SK-N-SH treated with all-trans-retinoic acid at 6 μM for 48 hours (cell line): ENCODE results near the gene PTPRN2.

ENCODE experiments used
- ATAC-seq: fragments of 200-7000 bp; cut with Tn5 transposase; 3 replicates; pipeline ENCODE4 v1.9.1; 2020; ENCODE audit warnings: mild to moderate bottlenecking, moderate library complexity
- ARNTL ChIP-seq: fragments of 450-650 bp; formaldehyde crosslinking; IDR thresholded peaks from 2 replicates; pipeline ENCODE4 v1.5.0; 2020; ENCODE audit warnings: low read depth, mild to moderate bottlenecking, moderate library complexity, borderline replicate concordance
- BACH2 ChIP-seq: fragments of 250-450 bp; sonication (Bioruptor Pico); IDR thresholded peaks from 2 replicates; pipeline ENCODE4 v1.9.0; 2021; ENCODE audit warnings: mild to moderate bottlenecking, borderline replicate concordance
- CREB5 ChIP-seq: fragments of 250-450 bp; sonication (Bioruptor Pico); IDR thresholded peaks from 2 replicates; pipeline ENCODE4 v1.5.1; 2020; ENCODE audit warnings: low read depth, mild to moderate bottlenecking, moderate library complexity
- CSDC2 ChIP-seq: fragments of 250-450 bp; sonication (Bioruptor Pico); IDR thresholded peaks from 2 replicates; pipeline ENCODE4 v1.5.0; 2020; ENCODE audit warnings: mild to moderate bottlenecking, moderate library complexity
- CSRNP3 ChIP-seq: fragments of 250-450 bp; sonication (Bioruptor Pico); IDR thresholded peaks from 2 replicates; pipeline ENCODE4 v1.5.1; 2021; ENCODE audit warnings: mild to moderate bottlenecking, moderate library complexity
- ESRRG ChIP-seq: fragments of 250-450 bp; sonication (Bioruptor Pico); IDR thresholded peaks from 2 replicates; pipeline ENCODE4 v1.6.1; 2021; ENCODE audit warnings: mild to moderate bottlenecking
- GLIS3 ChIP-seq: fragments of 250-450 bp; sonication (Bioruptor Pico); IDR thresholded peaks from 2 replicates; pipeline ENCODE4 v1.5.0; 2020; ENCODE audit warnings: mild to moderate bottlenecking, moderate library complexity
- ISL1 ChIP-seq: fragments of 250-450 bp; sonication (Bioruptor Pico); IDR thresholded peaks from 2 replicates; pipeline ENCODE4 v2.1.2; 2022; ENCODE audit warnings: mild to moderate bottlenecking, moderate library complexity
- OSR1 ChIP-seq: fragments of 250-450 bp; sonication (Bioruptor Pico); IDR thresholded peaks from 2 replicates; pipeline ENCODE4 v1.8.0; 2022; ENCODE audit warnings: moderate library complexity, mild to moderate bottlenecking, inconsistent platforms
- POU6F1 ChIP-seq: fragments of 250-450 bp; sonication (Bioruptor Pico); IDR thresholded peaks from 2 replicates; pipeline ENCODE4 v1.8.0; 2021; ENCODE audit warnings: low read depth, mild to moderate bottlenecking, moderate library complexity, borderline replicate concordance
- PPARA ChIP-seq: fragments of 250-450 bp; sonication (Bioruptor Pico); IDR thresholded peaks from 2 replicates; pipeline ENCODE4 v1.5.0; 2020; ENCODE audit warnings: mild to moderate bottlenecking, borderline replicate concordance
- RARB ChIP-seq: fragments of 250-450 bp; sonication (Bioruptor Pico); IDR thresholded peaks from 2 replicates; pipeline ENCODE4 v1.8.0; 2021; ENCODE audit warnings: mild to moderate bottlenecking, moderate library complexity
- SNAI2 ChIP-seq: fragments of 250-450 bp; sonication (Bioruptor Pico); IDR thresholded peaks from 2 replicates; pipeline ENCODE4 v1.5.0; 2020; ENCODE audit warnings: mild to moderate bottlenecking, moderate library complexity
- TCF4 ChIP-seq: fragments of 250-450 bp; sonication (Bioruptor Pico); IDR thresholded peaks from 2 replicates; pipeline ENCODE4 v1.8.0; 2021; ENCODE audit warnings: mild to moderate bottlenecking, moderate library complexity, borderline replicate concordance
- TOX ChIP-seq: fragments of 250-450 bp; sonication (Bioruptor Pico); IDR thresholded peaks from 2 replicates; pipeline ENCODE4 v1.8.0; 2021; ENCODE audit warnings: mild to moderate bottlenecking, moderate library complexity, borderline replicate concordance
- ZC3H10 ChIP-seq: fragments of 250-450 bp; sonication (Bioruptor Pico); IDR thresholded peaks from 2 replicates; pipeline ENCODE4 v1.5.1; 2021; ENCODE audit warnings: mild to moderate bottlenecking, moderate library complexity
- ZFP3 ChIP-seq: fragments of 250-450 bp; sonication (Bioruptor Pico); IDR thresholded peaks from 2 replicates; pipeline ENCODE4 v1.5.0; 2020; ENCODE audit warnings: mild to moderate bottlenecking, moderate library complexity
- ZFP30 ChIP-seq: fragments of 450-650 bp; formaldehyde crosslinking; IDR thresholded peaks from 2 replicates; pipeline ENCODE4 v1.5.0; 2022; ENCODE audit warnings: mild to moderate bottlenecking, moderate library complexity
- ZNF565 ChIP-seq: fragments of 450-650 bp; formaldehyde crosslinking; conservative IDR thresholded peaks from 2 replicates; pipeline ENCODE4 v1.5.0; 2020; ENCODE audit warnings: low read depth, mild to moderate bottlenecking, moderate library complexity
- ZNF8 ChIP-seq: fragments of 450-650 bp; formaldehyde crosslinking; IDR thresholded peaks from 2 replicates; pipeline ENCODE4 v1.5.0; 2020; ENCODE audit warnings: mild to moderate bottlenecking, moderate library complexity
- TF ChIP-seq, protein P1 (sequence below): fragments of 250-450 bp; sonication (Bioruptor Pico); IDR thresholded peaks from 2 replicates; pipeline ENCODE4 v1.5.0; 2020; ENCODE audit warnings: mild to moderate bottlenecking, moderate library complexity
- TF ChIP-seq, protein P2 (sequence below): fragments of 250-450 bp; sonication (Bioruptor Pico); IDR thresholded peaks from 2 replicates; pipeline ENCODE4 v1.8.0; 2020; ENCODE audit warnings: mild to moderate bottlenecking, moderate library complexity, borderline replicate concordance

The PTPRN2 gene

DNA sequence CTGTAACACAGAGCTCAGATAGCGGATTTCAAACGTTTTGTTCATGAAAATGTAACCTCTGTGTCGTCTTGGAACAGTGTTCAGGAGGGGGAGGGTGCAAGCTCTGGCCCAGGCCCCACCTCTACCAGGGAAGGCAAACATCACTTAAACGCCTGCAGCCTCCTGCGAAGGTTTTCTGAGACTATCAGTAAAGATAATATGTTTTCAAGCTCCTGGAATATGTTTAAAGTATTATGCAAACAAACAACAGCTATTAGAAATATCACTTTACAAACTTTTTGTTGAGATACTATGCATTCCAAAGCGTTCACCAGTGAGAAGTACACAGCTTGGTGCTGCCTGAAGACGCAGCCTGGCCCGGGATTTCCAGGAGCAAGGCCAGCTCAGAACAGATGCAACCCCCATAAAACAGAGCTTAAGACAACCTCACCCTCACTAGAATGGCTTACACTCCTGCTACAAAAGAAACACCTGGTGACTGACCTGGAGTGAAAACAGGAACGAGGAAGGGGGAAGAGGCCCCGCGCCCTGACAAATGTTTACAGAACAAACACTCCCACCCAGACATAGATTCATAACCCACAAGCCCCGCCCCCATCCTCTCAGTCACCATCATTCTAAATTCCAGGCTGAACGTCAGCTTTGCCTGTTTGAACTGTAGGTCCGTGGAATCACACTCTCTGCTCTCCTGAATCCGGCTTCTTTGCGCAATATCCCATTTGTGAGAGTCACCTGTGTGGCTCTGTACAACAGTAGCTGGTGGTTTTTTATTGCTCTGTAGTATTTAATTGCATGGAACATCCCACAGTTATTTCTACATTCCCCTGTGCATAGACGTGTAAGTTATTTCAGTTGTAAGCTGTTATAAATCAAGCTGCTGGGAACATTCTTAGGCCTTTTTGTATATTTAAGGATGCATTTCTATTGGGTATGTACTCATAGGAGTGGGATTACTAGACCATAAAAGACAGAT, 155.0 kb downstream of the PTPRN2 start:
- TF ChIP-seq CSRNP3 (no peak), OSR1 (CRISPR knock-in tag) (no peak), ESRRG (CRISPR knock-in tag) (no peak), CREB5 (CRISPR knock-in tag) (no peak), BACH2 (CRISPR knock-in tag) (no peak), ZNF565 (CRISPR knock-in tag) (no peak), ZFP30 (CRISPR knock-in tag) (no peak), ZNF8 (CRISPR knock-in tag) (no peak), SNAI2 (CRISPR knock-in tag) (no peak)
- ATAC-seq = no peak

GRCh38 chr7:158431941-158432347, 155.7 kb downstream of the PTPRN2 start:
- TF ChIP-seq ZNF565 (CRISPR knock-in tag) (no peak), CSRNP3 (no peak), ISL1 (CRISPR knock-in tag) (no peak), CSDC2 (CRISPR knock-in tag) (no peak), SNAI2 (CRISPR knock-in tag) (no peak)
- no peak for ATAC-seq

DNA sequence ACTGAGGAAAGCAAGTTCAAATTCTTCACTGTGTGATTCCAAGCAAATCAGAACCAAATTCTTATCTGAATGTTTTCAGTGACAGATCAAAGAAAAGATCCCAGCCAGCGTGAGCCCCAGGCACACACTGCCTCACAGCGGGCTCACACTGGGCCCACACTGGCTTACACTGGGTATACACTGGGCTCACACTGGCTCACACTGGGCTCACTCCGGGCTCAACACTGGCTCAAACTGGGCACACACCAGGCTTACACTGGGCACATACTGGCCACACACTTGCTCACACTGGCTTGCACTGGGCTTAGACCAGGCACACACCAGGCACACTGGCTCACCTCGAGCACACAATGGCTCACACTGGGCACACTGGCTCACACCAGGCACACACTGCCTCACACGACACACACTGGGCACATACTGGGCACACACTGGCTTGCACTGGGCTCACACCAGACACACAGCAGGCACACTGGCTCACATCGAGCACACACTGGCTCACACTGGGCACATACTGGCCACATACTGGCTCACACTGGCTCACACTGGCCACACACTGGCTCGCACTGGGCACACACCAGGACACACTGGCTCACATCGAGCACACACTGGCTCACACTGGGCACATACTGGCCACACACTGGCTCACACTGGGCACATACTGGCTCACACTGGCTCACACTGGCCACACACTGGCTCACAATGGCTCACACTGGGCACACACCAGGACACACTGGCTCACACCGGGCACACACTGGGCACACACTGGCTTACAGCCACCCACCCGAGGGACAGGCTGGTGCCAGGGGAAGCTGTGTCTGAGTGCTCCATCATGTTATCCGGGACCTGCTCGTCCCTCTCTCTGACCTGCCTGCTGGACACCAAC, 156.3 kb downstream of the PTPRN2 start:
- TF ChIP-seq GLIS3 (CRISPR knock-in tag) (no peak), ZNF8 (CRISPR knock-in tag) (no peak), ZC3H10 (no peak), ZNF565 (CRISPR knock-in tag) (no peak), TCF4 (CRISPR knock-in tag) (no peak), BACH2 (CRISPR knock-in tag) (no peak), ARNTL (no peak), ZFP3 (CRISPR knock-in tag) (no peak), POU6F1 (CRISPR knock-in tag) (no peak), OSR1 (CRISPR knock-in tag) (no peak), PPARA (CRISPR knock-in tag) (no peak), CREB5 (CRISPR knock-in tag) (no peak), RARB (CRISPR knock-in tag) (no peak), ISL1 (CRISPR knock-in tag) (no peak), TOX (no peak), ZFP30 (CRISPR knock-in tag) (no peak)
- TF ChIP-seq, protein P1, sequence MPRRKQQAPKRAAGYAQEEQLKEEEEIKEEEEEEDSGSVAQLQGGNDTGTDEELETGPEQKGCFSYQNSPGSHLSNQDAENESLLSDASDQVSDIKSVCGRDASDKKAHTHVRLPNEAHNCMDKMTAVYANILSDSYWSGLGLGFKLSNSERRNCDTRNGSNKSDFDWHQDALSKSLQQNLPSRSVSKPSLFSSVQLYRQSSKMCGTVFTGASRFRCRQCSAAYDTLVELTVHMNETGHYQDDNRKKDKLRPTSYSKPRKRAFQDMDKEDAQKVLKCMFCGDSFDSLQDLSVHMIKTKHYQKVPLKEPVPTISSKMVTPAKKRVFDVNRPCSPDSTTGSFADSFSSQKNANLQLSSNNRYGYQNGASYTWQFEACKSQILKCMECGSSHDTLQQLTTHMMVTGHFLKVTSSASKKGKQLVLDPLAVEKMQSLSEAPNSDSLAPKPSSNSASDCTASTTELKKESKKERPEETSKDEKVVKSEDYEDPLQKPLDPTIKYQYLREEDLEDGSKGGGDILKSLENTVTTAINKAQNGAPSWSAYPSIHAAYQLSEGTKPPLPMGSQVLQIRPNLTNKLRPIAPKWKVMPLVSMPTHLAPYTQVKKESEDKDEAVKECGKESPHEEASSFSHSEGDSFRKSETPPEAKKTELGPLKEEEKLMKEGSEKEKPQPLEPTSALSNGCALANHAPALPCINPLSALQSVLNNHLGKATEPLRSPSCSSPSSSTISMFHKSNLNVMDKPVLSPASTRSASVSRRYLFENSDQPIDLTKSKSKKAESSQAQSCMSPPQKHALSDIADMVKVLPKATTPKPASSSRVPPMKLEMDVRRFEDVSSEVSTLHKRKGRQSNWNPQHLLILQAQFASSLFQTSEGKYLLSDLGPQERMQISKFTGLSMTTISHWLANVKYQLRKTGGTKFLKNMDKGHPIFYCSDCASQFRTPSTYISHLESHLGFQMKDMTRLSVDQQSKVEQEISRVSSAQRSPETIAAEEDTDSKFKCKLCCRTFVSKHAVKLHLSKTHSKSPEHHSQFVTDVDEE (CRISPR knock-in tag) = no peak
- TF ChIP-seq, protein P2, sequence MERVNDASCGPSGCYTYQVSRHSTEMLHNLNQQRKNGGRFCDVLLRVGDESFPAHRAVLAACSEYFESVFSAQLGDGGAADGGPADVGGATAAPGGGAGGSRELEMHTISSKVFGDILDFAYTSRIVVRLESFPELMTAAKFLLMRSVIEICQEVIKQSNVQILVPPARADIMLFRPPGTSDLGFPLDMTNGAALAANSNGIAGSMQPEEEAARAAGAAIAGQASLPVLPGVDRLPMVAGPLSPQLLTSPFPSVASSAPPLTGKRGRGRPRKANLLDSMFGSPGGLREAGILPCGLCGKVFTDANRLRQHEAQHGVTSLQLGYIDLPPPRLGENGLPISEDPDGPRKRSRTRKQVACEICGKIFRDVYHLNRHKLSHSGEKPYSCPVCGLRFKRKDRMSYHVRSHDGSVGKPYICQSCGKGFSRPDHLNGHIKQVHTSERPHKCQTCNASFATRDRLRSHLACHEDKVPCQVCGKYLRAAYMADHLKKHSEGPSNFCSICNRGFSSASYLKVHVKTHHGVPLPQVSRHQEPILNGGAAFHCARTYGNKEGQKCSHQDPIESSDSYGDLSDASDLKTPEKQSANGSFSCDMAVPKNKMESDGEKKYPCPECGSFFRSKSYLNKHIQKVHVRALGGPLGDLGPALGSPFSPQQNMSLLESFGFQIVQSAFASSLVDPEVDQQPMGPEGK = no peak
- no peak for ATAC-seq
